ENCODE results near the gene AGO4.

Gene AGO4

GRCh38 chr1:35894183-35894582, 86.4 kb downstream of the AGO4 start:
- in situ Hi-C loops (cut with MboI; ENCODE audit: low sequenced_read_pairs), result no loop called here

GRCh38 chr1:35894656-35895055, 86.8 kb downstream of the AGO4 start:
- in situ Hi-C loops (cut with MboI; ENCODE audit: low sequenced_read_pairs), result no loop called here

- in situ Hi-C loops (cut with MboI; ENCODE audit: low sequenced_read_pairs), result no loop called here
Observed at GRCh38 chr1:35899941-35900340, 92.1 kb downstream of the AGO4 start.

GRCh38 chr1:35901235-35901634, 93.4 kb downstream of the AGO4 start:
- in situ Hi-C loops (cut with MboI; ENCODE audit: low sequenced_read_pairs), result no loop called here

GRCh38 chr1:35902671-35903070, 94.9 kb downstream of the AGO4 start:
- in situ Hi-C loops (cut with MboI; ENCODE audit: low sequenced_read_pairs), result no loop called here

Measured in HL-60/S4 (cell line).